KG1 (cell line): ENCODE measurements around the gene CXCR4.
"Not testable (repeated sequence)": the region's sequence is repeated elsewhere in the genome, so short reads cannot be mapped to it uniquely, and the experiment has no call there.

ENCODE experiments used
- DNase-seq: peaks from one replicate; lab custom pipeline; 2025; lab: John Stamatoyannopoulos, UW

CXCR4 gene

DNA sequence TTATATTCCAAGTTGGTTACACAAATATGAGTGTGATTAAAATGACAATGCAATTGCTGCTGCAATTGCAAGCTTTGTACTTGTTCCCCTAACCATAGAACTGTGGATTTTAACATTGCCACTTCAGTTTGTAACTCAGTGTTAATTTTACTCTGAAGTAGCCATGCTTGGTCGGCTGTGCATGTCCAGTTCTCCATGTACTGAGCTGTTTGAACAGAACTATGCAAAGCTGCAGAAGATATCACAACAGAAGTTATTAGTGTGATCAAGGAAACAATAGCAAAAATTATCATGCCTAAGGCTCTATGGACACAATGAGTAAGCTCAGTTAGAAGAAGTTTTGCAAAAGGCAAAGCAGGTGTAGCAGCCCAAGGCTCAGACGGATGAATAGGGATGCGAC is 45.3 kb downstream of the CXCR4 start:
- no peak for DNase-seq

DNA sequence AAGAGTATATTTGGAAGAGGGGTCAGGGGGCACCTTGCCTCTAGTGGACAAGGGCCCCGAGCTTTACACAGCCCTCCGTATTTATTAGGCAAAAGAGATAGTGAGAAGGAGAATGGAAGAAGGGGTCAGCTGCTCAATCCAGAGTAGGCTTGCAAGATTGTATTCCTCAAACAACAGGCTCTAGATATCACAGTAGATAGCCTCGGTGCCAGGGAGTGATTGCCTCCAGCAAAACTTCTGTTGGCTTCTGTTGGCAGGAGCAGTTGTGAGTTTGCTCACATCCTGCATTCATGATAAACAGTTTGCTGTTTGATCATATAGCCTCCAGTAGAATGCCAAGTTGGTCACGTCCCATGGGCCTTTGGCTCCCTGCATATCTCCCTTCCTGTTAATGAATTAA is 46.1 kb downstream of the CXCR4 start:
- not testable (repeated sequence) for DNase-seq

DNA sequence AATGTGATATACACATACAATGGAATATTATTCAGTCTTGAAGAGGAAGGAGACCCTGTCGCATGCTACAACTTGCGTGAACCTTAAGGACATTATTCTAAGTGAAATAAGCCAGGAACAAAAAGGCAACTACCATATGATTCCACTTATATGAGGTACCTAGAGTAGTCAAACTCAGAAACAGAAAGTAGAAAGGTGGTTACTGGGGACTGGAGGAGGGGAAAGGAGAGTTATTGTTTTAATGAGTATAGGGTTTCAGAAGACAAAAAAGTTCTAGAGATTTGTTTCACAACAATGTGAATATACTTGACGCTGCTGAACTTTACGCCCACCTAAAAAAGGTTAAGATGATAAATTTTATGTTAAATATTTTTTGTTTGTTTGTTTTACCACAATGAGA is 47.0 kb downstream of the CXCR4 start:
- no peak for DNase-seq

- DNase-seq: no peak
Observed at GRCh38 chr2:136069773-136070172, 48.2 kb downstream of the CXCR4 start.

GRCh38 chr2:136068581-136069227 is 49.2 kb downstream of the CXCR4 start:
- no peak for DNase-seq

DNA sequence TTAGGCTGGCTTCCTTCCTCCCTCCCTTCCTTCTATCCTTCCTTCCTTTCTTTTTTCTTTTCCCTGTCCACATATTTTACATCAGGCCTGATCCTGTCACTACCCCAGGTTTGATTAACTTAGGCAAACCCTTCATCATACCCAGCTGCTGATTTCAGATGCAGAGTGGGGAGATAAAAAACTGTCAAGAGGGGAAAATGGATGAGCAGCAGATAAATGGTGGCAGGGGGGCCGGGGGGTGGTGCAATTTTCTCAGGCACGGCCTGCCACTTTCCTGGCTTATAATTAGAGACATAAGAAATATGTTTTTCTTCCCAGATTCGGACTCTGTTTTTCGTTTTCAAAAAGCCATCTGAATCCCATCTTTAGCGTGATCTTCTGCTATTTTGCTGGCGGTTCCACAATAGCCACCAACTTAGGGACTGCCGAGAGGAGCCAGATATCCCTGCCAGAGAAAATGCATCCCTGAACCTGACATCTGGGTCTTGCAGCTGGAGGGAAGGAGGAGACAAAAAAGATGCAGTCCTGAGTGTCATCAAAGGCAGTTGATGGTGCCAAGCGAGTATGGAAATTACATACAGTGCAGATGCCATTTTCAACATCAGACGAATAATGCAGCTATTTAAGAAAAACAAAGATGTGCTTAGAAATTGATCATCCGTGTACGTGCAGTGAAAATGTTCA is 49.9 kb downstream of the CXCR4 start:
- no peak for DNase-seq

- no peak for DNase-seq
Observed at GRCh38 chr2:136067459-136067858, 50.5 kb downstream of the CXCR4 start.

DNA sequence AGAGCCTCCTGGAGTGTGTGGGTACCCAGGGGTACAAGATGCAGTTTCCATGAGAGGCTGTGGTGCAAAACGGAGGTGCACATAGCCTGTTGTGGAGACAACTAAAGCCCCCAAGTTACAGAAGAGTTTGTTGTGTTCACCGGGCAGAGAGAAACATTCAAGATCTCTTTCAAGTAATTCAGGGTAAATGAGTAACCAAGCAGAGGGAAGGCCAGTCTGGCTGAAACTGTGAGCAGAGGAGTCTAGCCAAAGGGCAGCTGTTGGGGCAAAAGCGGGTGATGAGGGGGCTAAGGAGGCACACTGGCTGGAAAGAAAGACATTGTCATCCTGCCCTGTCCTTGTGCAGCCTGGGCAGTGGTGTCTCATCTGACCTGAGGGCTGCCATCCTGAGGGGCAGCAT is 52.0 kb downstream of the CXCR4 start:
- no peak for DNase-seq

DNA sequence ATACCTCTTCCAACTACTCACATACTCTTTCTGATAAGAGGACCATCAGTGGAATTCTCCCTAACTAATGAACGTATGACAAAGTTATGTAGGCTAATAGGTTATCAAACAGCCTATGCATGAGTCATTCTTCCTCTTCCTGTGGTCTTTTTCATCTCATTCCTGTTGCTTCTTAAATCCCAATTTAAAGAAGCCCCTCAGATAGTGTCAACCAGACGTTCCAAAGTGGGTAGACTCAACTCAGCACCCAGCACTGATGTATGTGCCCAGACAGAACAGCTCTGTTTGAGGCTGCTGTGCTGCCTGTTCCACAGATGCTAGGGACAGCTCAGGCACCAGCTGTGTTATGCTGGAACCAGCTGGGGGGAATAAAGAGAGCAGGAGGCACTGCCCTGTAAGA is 52.6 kb downstream of the CXCR4 start:
- no peak for DNase-seq
